HCT116 (cell line): ENCODE results near the gene LRSAM1. TPM values are rescaled to one million over a fixed set of nuclear protein-coding genes. Genes with fewer than 3 reads are reported as not detected.

ENCODE experiments used
- ATAC-seq: fragments of 200-7000 bp; cut with Tn5 transposase; 2 replicates; pipeline ENCODE4 v1.9.1; 2020; ENCODE audit warnings: mild to moderate bottlenecking, moderate library complexity
- BruUV-seq: library from RNA; stranded (reverse); fragments of 400-500 nt; replicated peaks from 2 replicates; lab custom pipeline; 2021; lab: Mats Ljungman, UMichigan
- CTCF ChIA-PET: fragments of 300-600 bp; sonication (Branson Sonifier 250); formaldehyde crosslinking; loops from one replicate; lab custom pipeline; 2021; ENCODE audit warnings: antibody characterized with exemption; lab: Charles Lee
- POLR2A ChIA-PET: fragments of 300-600, 350-600 bp; sonication (Branson Sonifier 250); formaldehyde crosslinking; loops from one replicate; lab custom pipeline; 2021; ENCODE audit warnings: antibody characterized with exemption; lab: Charles Lee
- RAD21 ChIA-PET, 2 experiments: fragments of 300-600 bp; sonication (Branson Sonifier 250); formaldehyde crosslinking; loops; one replicate each; lab custom pipeline; 2023; ENCODE audit warnings: low total read pairs in 2 of 2; ENCODE audit not compliant: uncharacterized antibody in 2 of 2, unreplicated experiment in 2 of 2, low non-redundant PET in 1 of 2; lab: Charles Lee
- DNase-seq: peaks from one replicate; pipeline ENCODE4 v3.0.0-alpha.2; 2010; ENCODE audit warnings: low read depth, low spot score
- H2AFZ ChIP-seq: fragments of 200-600 bp; shearing (Covaris generic), sonication (generic); 2 replicates; pipeline ENCODE4 v1.6.1; 2017; ENCODE audit warnings: low read depth, mixed run types, mixed read lengths, antibody characterized with exemption, low read length; ENCODE audit not compliant: poor library complexity, severe bottlenecking
- H3K27ac ChIP-seq: 2 replicates; pipeline ENCODE4 v1.5.1; 2012; ENCODE audit warnings: low read depth, low read length
- H3K27me3 ChIP-seq: fragments of 200-600 bp; sonication (generic); 2 replicates; pipeline ENCODE4 v1.6.1; 2016; ENCODE audit warnings: mixed run types, low read length, mixed read lengths; ENCODE audit not compliant: insufficient read depth
- H3K36me3 ChIP-seq, 2 experiments: fragments of 200-500 bp in 1 of 2; fragments of 200-600 bp in 1 of 2; sonication (Bioruptor generic) in 1 of 2; sonication (generic) in 1 of 2; 2 replicates each; pipeline versions ENCODE4 v1.5.1 to v1.6.1; 2014 to 2016; ENCODE audit warnings: low read length in 2 of 2, inconsistent platforms in 1 of 2, mixed read lengths in 1 of 2, mixed run types in 1 of 2; ENCODE audit not compliant: insufficient read depth in 2 of 2, control insufficient read depth in 1 of 2
- H3K4me1 ChIP-seq, 2 experiments: fragments of 200-600 bp in 1 of 2; sonication (generic) in 1 of 2; 2 replicates each; pipeline versions ENCODE4 v1.5.1 to v1.6.1; 2012 to 2017; ENCODE audit warnings: low read length in 2 of 2, inconsistent platforms in 1 of 2, mild to moderate bottlenecking in 1 of 2, mixed read lengths in 1 of 2, mixed run types in 1 of 2, moderate library complexity in 1 of 2; ENCODE audit not compliant: insufficient read depth in 2 of 2, control insufficient read depth in 1 of 2
- H3K4me2 ChIP-seq: fragments of 200-600 bp; sonication (generic); 2 replicates; pipeline ENCODE4 v1.6.1; 2017; ENCODE audit warnings: mixed run types, low read length, mixed read lengths
- H3K4me3 ChIP-seq, 2 experiments: fragments of 200-600 bp in 1 of 2; sonication (generic) in 1 of 2; replicated peaks in 1 of 2; 2 replicates each; pipeline ENCODE4 v1.5.1; 2011 to 2016; ENCODE audit warnings: low read length in 2 of 2, control low read depth in 1 of 2, low read depth in 1 of 2, mild to moderate bottlenecking in 1 of 2, mixed read lengths in 1 of 2, mixed run types in 1 of 2
- H3K79me2 ChIP-seq: fragments of 200-600 bp; sonication (generic); 2 replicates; pipeline ENCODE4 v1.6.1; 2017; ENCODE audit warnings: mild to moderate bottlenecking, mixed run types, low read length, moderate library complexity, mixed read lengths; ENCODE audit not compliant: insufficient read depth
- H3K9ac ChIP-seq: fragments of 200-600 bp; sonication (generic); 2 replicates; pipeline ENCODE4 v1.6.1; 2016; ENCODE audit warnings: low read length, mixed read lengths
- H3K9me2 ChIP-seq: fragments of 200-600 bp; sonication (generic), shearing (Covaris generic); 2 replicates; pipeline ENCODE4 v1.6.1; 2017; ENCODE audit warnings: mixed run types, mild to moderate bottlenecking, moderate library complexity; ENCODE audit not compliant: insufficient read depth
- H3K9me3 ChIP-seq, 2 experiments: fragments of 200-500 bp in 1 of 2; fragments of 200-600 bp in 1 of 2; sonication (Bioruptor generic) in 1 of 2; sonication (generic) in 1 of 2; 2 replicates each; pipeline ENCODE4 v1.6.1; 2014 to 2017; ENCODE audit warnings: low read length in 2 of 2, mixed read lengths in 2 of 2, inconsistent platforms in 1 of 2, low read depth in 1 of 2, mild to moderate bottlenecking in 1 of 2, mixed run types in 1 of 2, moderate library complexity in 1 of 2; ENCODE audit not compliant: control insufficient read depth in 1 of 2, insufficient read depth in 1 of 2
- H4K20me1 ChIP-seq: fragments of 200-600 bp; sonication (generic), shearing (Covaris generic); 2 replicates; pipeline ENCODE4 v1.6.1; 2017; ENCODE audit warnings: mixed run types, mild to moderate bottlenecking, moderate library complexity; ENCODE audit not compliant: insufficient read depth
- ATF3 ChIP-seq: IDR thresholded peaks from 2 replicates; pipeline ENCODE4 v1.6.1; 2012
- CBX3 ChIP-seq: IDR thresholded peaks from 2 replicates; pipeline ENCODE4 v1.6.1; 2012; ENCODE audit warnings: low read depth
- CTCF ChIP-seq, 3 experiments: fragments of 200-600 bp in 1 of 3; sonication (generic) in 1 of 3; IDR thresholded peaks in 2 of 3; conservative IDR thresholded peaks in 1 of 3; 2 replicates each; pipeline ENCODE4 v1.5.1; 2012 to 2017; ENCODE audit warnings: low read depth in 2 of 3, low read length in 2 of 3, antibody characterized with exemption in 1 of 3, borderline replicate concordance in 1 of 3, control low read depth in 1 of 3, mild to moderate bottlenecking in 1 of 3, mixed read lengths in 1 of 3, mixed run types in 1 of 3, moderate library complexity in 1 of 3; ENCODE audit not compliant: insufficient read depth in 1 of 3
- ELF1 ChIP-seq: IDR thresholded peaks from 2 replicates; pipeline ENCODE4 v1.6.1; 2012; ENCODE audit warnings: low read depth, borderline replicate concordance
- EZH2phosphoT487 ChIP-seq: fragments of 200-600 bp; IDR thresholded peaks from 2 replicates; pipeline ENCODE4 v1.6.1; 2018; ENCODE audit warnings: antibody characterized with exemption, borderline replicate concordance
- SIN3A ChIP-seq: IDR thresholded peaks from 2 replicates; pipeline ENCODE4 v1.6.1; 2012; ENCODE audit warnings: low read depth
- SP1 ChIP-seq: IDR thresholded peaks from 2 replicates; pipeline ENCODE4 v1.6.1; 2012; ENCODE audit warnings: low read depth
- ZBTB33 ChIP-seq: IDR thresholded peaks from 2 replicates; pipeline ENCODE4 v1.6.1; 2011; ENCODE audit warnings: mild to moderate bottlenecking, low read length, moderate library complexity; ENCODE audit not compliant: insufficient replicate concordance; ENCODE audit errors: extremely low read depth
- ZFX ChIP-seq: fragments of 450-650 bp; IDR thresholded peaks from 2 replicates; pipeline ENCODE4 v1.6.1; 2017
- intact Hi-C: fragments of 100-400 bp; cut with micrococcal nuclease; formaldehyde crosslinking; loops from 2 replicates; pipeline ENCODE4 v1.10.0; 2022
- total RNA-seq: library from RNA; stranded (reverse); gene quantifications from one replicate; pipeline ENCODE4 v1.2.1, GENCODE V29; 2021; ENCODE audit not compliant: unreplicated experiment

LRSAM1 gene
- total RNA-seq, 1 experiment from 2014 or later = 25.9 TPM

GRCh38 chr9:127530206-127530941 lies 79.1 kb downstream of the LRSAM1 start:
- Histone ChIP-seq H3K79me2 (peaks cover 44% of the 10 kb centered on the region), H3K4me2 (no peak overlapping the region), H3K4me1 (no peaks in the 10 kb centered on the region), H3K27me3 (no peaks in the 10 kb centered on the region), H3K9ac (no peak overlapping the region), H3K27ac (no peak overlapping the region)
- DNase-seq (no peak), ATAC-seq (no peak)
- POLR2A ChIA-PET = no interaction called here
- no TSS peak for BruUV-seq
- TF ChIP-seq ZFX (no peak), ELF1 (no peak), SP1 (no peak), ATF3 (no peak), ZBTB33 (no peak), EZH2phosphoT487 (no peak), SIN3A (no peak), CBX3 (no peak), CTCF (IDR thresholded peaks at IDR 0.05 in 2 of 3, conservative IDR thresholded peaks at IDR 0.05 in 1 of 3; ENCODE audit: borderline replicate concordance in 1 of 3, insufficient read depth in 1 of 3, low read depth in 2 of 3, low read length in 2 of 3) (no peak)
- TF ChIP-seq, all 23 proteins: peak for 0
- CTCF ChIA-PET = no interaction called here
- intact Hi-C loops = no loop called here
- no peak overlapping the region for H3K4me3 ChIP-seq
- peaks cover 4 to 9% of the 10 kb centered on the region in 2 experiments; a peak in 3 of 4 replicates for H3K9me3 ChIP-seq
- no peaks in the 10 kb centered on the region for H4K20me1 ChIP-seq
- no peaks in the 10 kb centered on the region for H3K9me2 ChIP-seq
- RAD21 ChIA-PET = no interaction called here
- no peak overlapping the region for H2AFZ ChIP-seq
- H3K36me3 ChIP-seq = peaks cover 9 to 39% of the 10 kb centered on the region in 2 experiments
